ENCODE measurements around the gene MTMR10. TPM values are rescaled to one million over a fixed set of nuclear protein-coding genes. Genes with fewer than 3 reads are reported as not detected.

The MTMR10 gene
- total RNA-seq, 1 donor from 2014 or later: 10.1 TPM

Small RNAs within 50 kb of the gene (small RNA-seq; reads per million reads assigned to genes)
- not detected for gene RNU6-466P (ENCODE audit: low replicate concordance)

Other genes starting within 250 kb of the MTMR10 start
- gene FAN1, start 87.7 kb downstream of the MTMR10 start, total RNA-seq: 21.6 TPM
- not detected for gene TRPM1, start 110.1 kb upstream of the MTMR10 start, total RNA-seq